CD4-positive, alpha-beta T cell treated with Interleukin-17A for 1 hour (primary cell): ENCODE data around the gene TAL2.

Experiments
- DNase-seq: peaks from one replicate; pipeline ENCODE4 v3.0.0-alpha.2; 2020

TAL2 gene

GRCh38 chr9:105711867-105712266 lies 49.6 kb downstream of the TAL2 start:
- DNase-seq = no peak

DNA sequence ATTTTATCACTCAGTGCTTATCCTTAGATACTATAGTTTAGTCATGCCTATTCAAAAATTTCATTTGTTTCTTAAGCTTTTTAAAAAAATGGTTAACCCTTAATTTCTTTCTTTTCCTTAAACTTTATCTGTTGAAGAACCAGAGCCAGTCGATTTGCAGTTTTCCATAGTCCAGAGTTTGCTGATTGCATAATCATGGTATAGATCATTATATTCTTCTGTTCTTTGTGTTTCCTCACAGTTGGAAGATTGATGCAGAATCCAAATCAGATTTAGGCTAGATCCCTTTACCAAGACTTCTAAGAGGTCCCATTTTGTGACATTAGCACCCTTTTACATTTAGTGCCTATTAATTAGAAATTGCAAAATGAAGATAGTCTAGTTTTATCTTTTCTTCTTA lies 50.0 kb downstream of the TAL2 start:
- no peak for DNase-seq
